Dermis microvascular lymphatic vessel endothelial cell (primary cell): ENCODE results near the gene TMEM14A. TPM values are rescaled to one million over a fixed set of nuclear protein-coding genes. Genes with fewer than 3 reads are reported as not detected.
A peak's percentile ranks its signal among the peaks of the same experiment; 100 is the strongest.
"Not testable (repeated sequence)": the region's sequence is repeated elsewhere in the genome, so short reads cannot be mapped to it uniquely, and the experiment has no call there.

Source experiments
- DNase-seq, 2 donors: peaks; one replicate each; pipeline versions ENCODE4 v3.0.0 to v3.0.0-alpha.2; 2010; ENCODE audit warnings: low read depth in 2 of 2
- total RNA-seq: library from RNA; depleted of rRNA; stranded (reverse); fragments of >200 nt; gene quantifications from 2 replicates; pipeline ENCODE4 v1.2.1, GENCODE V29; 2014

Gene TMEM14A
- total RNA-seq, 1 donor from 2014 or later: 12.3 TPM

- DNase-seq: no peak
These were observed 13.0 kb upstream of the TMEM14A start for GRCh38 chr6:52657870-52658269.

DNA sequence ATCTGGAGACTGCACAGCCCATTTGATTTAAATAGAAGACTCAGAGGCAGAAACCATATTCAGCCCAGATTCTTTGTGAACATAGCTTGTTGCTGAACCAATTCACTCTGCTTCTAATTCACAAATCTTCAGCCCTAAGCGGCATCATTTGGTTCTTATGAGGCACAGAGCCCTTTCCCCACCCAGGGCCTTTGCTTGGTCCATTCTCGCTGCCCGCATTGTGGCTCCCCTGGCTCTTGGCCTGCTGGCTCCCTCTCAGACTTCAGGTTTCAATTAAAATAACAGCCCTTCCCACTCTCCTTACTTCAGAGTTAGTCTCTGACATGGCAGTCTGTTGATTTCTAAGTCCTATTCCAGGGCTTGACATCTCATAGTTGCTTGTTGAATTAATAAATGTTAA is 9.4 kb upstream of the TMEM14A start:
- DNase-seq: no peak

GRCh38 chr6:52662031-52662430 is 8.9 kb upstream of the TMEM14A start:
- no peak for DNase-seq

GRCh38 chr6:52663120-52663935 is 7.6 kb upstream of the TMEM14A start:
- DNase-seq: peak; percentile 62 to 83

GRCh38 chr6:52663936-52664185 is 7.1 kb upstream of the TMEM14A start:
- DNase-seq: no peak

DNA sequence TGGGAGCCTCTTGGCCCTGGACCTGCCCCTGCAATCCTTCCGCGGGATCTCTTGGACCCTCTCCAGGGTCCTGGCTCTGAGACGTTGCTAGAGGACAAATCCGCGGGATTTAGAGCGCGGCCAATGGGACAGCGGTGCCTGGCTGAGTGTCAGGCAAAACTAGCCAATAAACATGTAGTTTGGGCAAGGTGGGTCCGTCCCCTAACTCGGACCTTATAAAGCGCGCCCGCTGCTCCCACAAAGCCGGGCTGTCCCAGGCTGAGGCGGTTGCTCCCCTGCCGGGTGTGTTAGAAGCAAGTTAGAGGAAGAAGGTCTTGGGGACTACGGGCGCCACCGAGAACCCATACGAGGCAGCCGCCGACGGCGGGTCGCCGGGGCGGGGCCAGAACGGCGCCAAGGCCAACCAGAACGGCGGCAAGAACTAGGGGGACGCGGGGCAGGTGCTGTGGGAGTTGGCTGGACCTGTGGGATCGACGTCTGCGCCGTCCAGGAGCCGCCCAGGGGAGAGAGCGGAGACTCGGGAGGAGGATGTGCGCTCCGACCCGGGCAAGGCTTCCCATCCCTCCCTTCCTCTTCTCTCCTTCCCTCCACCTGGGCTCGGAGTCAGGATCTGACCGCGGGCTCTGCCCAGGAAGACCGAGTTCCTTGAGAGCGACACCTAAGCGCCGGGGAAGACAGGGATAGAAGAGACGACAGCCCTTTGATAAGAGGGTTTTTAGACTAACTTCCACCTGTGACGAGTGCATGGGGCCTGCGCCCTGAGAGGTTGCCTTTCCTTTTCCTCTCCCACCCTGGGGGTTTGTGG is 6.5 kb upstream of the TMEM14A start:
- DNase-seq: peak; percentile 78 to 97

- DNase-seq: no peak
These were observed 5.8 kb upstream of the TMEM14A start for GRCh38 chr6:52664991-52665686.

DNA sequence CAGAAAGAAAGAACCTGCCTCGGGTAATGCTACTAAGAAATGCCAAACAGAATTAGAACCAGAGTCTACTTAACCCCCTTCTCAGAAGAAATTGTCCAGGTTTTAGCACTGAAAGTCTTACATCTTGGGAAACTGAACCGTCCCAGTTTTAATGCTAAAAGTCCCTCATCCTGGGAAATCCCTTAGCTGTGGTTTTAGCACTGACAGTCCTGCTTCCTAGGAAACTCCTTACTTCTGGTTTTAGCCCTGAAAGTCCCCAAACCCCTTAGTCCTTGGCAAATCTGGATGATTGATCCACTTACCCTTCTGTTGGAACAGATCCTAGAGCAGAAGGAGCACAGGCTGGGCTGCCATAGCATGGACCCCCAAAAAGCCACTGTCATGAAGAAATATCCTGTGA is 4.8 kb upstream of the TMEM14A start:
- DNase-seq: no peak

GRCh38 chr6:52666523-52666922 is 4.4 kb upstream of the TMEM14A start:
- DNase-seq: no peak

- no peak for DNase-seq
These were observed 3.3 kb upstream of the TMEM14A start for GRCh38 chr6:52667572-52667971.

GRCh38 chr6:52671676-52672075 is 763 bp downstream of the TMEM14A start:
- no peak for DNase-seq

DNA sequence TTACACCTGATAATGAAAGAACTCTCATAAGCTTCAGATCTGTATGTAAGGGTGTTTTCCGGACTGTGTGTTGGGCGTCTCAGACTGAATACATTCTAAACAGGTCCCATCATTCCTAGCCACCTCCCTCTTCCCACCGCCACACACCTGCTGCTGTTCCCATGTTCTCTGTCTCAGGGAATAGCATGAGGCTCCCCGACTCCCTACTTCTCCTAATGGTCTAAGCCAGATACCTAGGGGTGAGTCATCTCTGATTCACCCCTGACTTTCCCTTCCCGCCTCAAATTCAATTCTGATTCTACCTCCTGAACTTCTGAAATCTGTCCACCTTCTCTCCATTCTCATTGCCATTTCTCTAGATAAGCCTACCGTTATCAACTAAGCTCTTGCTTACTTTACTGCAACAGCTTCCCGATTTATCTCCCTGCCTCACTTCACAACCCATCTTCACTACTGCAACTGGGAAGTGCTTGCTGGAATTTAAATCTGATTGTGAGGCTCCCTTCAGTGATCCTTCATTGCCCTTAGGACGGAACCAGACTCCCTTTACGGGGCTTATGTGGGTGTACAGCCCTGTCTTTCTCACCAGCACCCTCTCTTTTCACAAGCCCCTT is 1.6 kb downstream of the TMEM14A start:
- no peak for DNase-seq

DNA sequence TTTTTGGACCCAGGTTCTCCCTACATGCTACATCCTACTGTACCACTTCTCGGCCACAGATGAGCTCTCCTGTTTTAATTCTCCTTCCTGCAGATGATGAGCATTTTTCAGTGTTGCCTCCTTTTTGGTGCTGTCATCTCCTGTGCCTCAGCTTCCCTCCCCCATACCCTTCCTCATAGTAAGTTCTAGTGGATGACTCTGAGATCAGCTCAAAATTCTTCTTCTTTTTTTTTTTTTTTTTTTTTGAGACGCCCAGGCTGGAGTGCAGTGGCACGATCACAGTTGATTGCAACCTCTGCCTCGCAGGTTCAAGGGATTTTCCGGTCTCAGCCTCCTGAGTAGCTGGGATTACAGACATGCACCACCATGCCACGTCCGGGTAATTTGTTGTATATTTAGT is 3.8 kb downstream of the TMEM14A start:
- DNase-seq: no peak

DNA sequence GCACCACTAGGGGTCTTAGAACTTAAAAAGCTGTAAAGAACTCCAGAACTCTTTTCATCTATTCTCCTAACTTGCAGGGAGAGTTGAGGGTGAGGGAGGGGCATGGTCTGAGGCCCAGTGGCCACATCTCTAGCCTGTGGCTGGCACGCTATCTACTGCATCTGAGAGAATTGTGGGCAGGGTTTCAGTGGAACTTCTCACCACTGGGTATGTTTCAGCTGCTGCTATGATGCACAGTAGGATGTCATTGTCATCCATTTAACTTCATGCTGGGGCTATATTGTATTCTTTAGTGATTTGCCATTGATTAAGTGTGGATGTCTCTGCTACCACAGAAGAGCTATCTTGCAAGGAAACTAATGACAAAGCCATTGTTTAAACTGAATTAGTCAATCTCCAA is 4.5 kb downstream of the TMEM14A start:
- DNase-seq: no peak

- DNase-seq: not testable (repeated sequence)
These were observed 5.7 kb downstream of the TMEM14A start for GRCh38 chr6:52676631-52677030.

DNA sequence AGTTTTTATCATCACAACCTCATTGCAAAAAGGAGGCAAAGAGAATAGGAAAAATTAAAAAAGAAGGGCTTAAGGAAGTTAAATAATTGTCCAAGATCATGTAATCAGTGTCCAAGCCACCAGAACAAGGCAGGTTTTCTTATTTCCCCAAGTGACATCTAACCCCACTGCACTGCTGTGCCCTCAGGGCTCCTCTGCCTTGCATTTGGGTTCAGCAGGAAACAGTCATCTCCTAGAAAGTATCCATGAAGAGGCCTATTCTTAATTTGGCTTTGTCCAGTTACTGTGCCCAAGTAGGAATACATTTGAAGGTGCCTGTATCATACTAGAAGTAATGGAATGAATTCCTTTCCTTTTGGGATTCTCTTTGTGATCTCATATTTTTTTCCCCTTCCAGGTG is 10.5 kb downstream of the TMEM14A start:
- DNase-seq: no peak

- no peak for DNase-seq
These were observed 16.2 kb downstream of the TMEM14A start for GRCh38 chr6:52686878-52687699.

- DNase-seq: no peak
These were observed 18.9 kb downstream of the TMEM14A start for GRCh38 chr6:52689857-52690256.

DNA sequence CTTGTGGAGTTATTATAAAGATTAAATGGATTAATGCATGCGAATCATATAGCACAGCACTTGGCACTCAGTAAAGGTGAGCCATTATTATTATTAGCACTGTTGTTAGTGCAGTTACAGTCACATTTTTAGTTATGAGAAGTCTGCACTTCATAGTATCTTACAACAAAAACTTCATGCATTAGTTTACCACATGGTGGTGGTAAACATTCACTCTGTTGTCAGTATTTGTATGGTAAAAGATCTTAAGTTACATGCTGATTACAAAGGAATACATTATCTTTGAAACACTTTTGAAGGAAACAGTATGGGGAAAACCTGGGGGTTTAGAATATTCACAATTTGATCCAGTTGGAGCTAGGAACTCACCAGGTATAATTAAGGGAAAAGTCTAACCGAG is 20.8 kb downstream of the TMEM14A start:
- DNase-seq: no peak

GRCh38 chr6:52693773-52694172 is 22.9 kb downstream of the TMEM14A start:
- no peak for DNase-seq

DNA sequence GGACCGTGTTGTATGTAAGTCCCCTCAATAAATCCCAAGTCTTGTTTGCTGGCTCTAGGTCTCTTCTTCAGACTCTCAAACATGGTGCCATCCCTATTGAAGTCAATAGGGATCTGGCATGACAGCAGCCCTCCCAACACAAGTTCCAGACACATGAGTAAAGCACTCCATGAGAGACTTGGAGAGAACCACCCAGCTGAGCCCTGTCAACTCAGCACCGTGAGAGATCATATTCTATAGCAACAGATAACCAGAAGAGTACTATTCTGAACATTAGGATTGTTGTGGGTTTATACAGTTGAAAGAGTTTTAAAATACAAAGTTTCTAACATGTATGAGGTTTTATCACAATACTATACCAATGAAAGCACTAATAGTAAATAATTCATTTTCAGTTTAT is 23.5 kb downstream of the TMEM14A start:
- no peak for DNase-seq
